PC-3 (cell line): ENCODE measurements around the gene CSF1. TPM values are rescaled to one million over a fixed set of nuclear protein-coding genes. Genes with fewer than 3 reads are reported as not detected.
A peak's percentile ranks its signal among the peaks of the same experiment; 100 is the strongest.

Experiments
- ATAC-seq: fragments of 200-7000 bp; cut with Tn5 transposase; 2 replicates; pipeline ENCODE4 v1.9.1; 2020; ENCODE audit warnings: mild to moderate bottlenecking, moderate library complexity
- BruUV-seq: library from RNA; stranded (reverse); fragments of 400-500 nt; replicated peaks from 2 replicates; lab custom pipeline; 2021; lab: Mats Ljungman, UMichigan
- CTCF ChIA-PET: fragments of 300-600 bp; sonication (Branson Sonifier 250); formaldehyde crosslinking; loops from one replicate; lab custom pipeline; 2022; ENCODE audit warnings: antibody characterized with exemption; lab: Charles Lee
- POLR2A ChIA-PET: fragments of 300-600 bp; sonication (Branson Sonifier 250); formaldehyde crosslinking; loops from one replicate; lab custom pipeline; 2022; ENCODE audit warnings: antibody characterized with exemption; ENCODE audit not compliant: unreplicated experiment; lab: Charles Lee
- DNase-seq: peaks from one replicate; pipeline ENCODE4 v3.0.0-alpha.2; 2015
- H2AFZ ChIP-seq: fragments of 300-600 bp; sonication (generic); 2 replicates; pipeline ENCODE4 v1.6.0; 2016; ENCODE audit warnings: antibody characterized with exemption, low read length
- H3F3A ChIP-seq: fragments of 300-600 bp; sonication (generic); one replicate; pipeline ENCODE4 v1.6.0; 2017; ENCODE audit warnings: antibody characterized with exemption, low read length, control low read depth, mild to moderate bottlenecking; ENCODE audit not compliant: unreplicated experiment
- H3K27ac ChIP-seq: fragments of 300-600 bp; sonication (generic); 2 replicates; pipeline ENCODE4 v1.5.1; 2016; ENCODE audit warnings: mild to moderate bottlenecking, low read length
- H3K27me3 ChIP-seq: fragments of 300-600 bp; sonication (generic); 2 replicates; pipeline ENCODE4 v1.6.1; 2016; ENCODE audit warnings: low read length, mixed read lengths
- H3K36me3 ChIP-seq: fragments of 300-600 bp; sonication (generic); 2 replicates; pipeline ENCODE4 v1.6.1; 2016; ENCODE audit warnings: low read depth, mixed run types, low read length, mixed read lengths
- H3K4me1 ChIP-seq: fragments of 300-600 bp; sonication (generic); 2 replicates; pipeline ENCODE4 v1.5.1; 2016; ENCODE audit warnings: low read length; ENCODE audit not compliant: insufficient read depth
- H3K4me2 ChIP-seq: fragments of 300-600 bp; sonication (generic); 2 replicates; pipeline ENCODE4 v1.6.0; 2016; ENCODE audit warnings: low read length
- H3K4me3 ChIP-seq: fragments of 300-600 bp; sonication (generic); 2 replicates; pipeline ENCODE4 v1.5.1; 2016; ENCODE audit warnings: mild to moderate bottlenecking, low read length, mixed read lengths
- H3K79me2 ChIP-seq: fragments of 300-600 bp; sonication (generic); 2 replicates; pipeline ENCODE4 v1.6.1; 2017; ENCODE audit warnings: low read length, mixed read lengths
- H3K9ac ChIP-seq: fragments of 300-600 bp; sonication (generic); 2 replicates; pipeline ENCODE4 v1.6.0; 2016; ENCODE audit warnings: mild to moderate bottlenecking, low read length
- H3K9me2 ChIP-seq: fragments of 300-600 bp; sonication (generic); replicated peaks from 2 replicates; pipeline ENCODE4 v1.6.1; 2016; ENCODE audit warnings: mixed run types, low read length, mixed read lengths
- H3K9me3 ChIP-seq: fragments of 300-600 bp; sonication (generic); 2 replicates; pipeline ENCODE4 v1.6.1; 2016; ENCODE audit warnings: low read length, mixed read lengths
- H4K20me1 ChIP-seq: fragments of 300-600 bp; sonication (generic); 2 replicates; pipeline ENCODE4 v1.6.1; 2016; ENCODE audit warnings: low read length, mixed read lengths
- CTCF ChIP-seq: fragments of 300-600 bp; sonication (generic); conservative IDR thresholded peaks from 2 replicates; pipeline ENCODE4 v1.5.1; 2017; ENCODE audit warnings: antibody characterized with exemption, low read depth, mild to moderate bottlenecking, low read length
- EZH2 ChIP-seq: fragments of 300-600 bp; sonication (generic); IDR thresholded peaks from one replicate; pipeline ENCODE4 v1.6.1; 2017; ENCODE audit warnings: antibody characterized with exemption, mild to moderate bottlenecking, low read length; ENCODE audit not compliant: unreplicated experiment
- intact Hi-C: fragments of 100-400 bp; cut with micrococcal nuclease; formaldehyde crosslinking; loops from 2 replicates; pipeline ENCODE4 v1.9.0; 2023
- total RNA-seq: library from RNA; depleted of rRNA; stranded (reverse); fragments of >200 nt; gene quantifications from 2 replicates; pipeline ENCODE4 v1.2.3, GENCODE V29; 2014

The CSF1 gene
- total RNA-seq, 1 experiment from 2014 or later: 2.0 TPM

- POLR2A ChIA-PET: no interaction called here
- CTCF ChIA-PET: no interaction called here
Observed at GRCh38 chr1:109977225-109977624, 66.6 kb downstream of the CSF1 start.

DNA sequence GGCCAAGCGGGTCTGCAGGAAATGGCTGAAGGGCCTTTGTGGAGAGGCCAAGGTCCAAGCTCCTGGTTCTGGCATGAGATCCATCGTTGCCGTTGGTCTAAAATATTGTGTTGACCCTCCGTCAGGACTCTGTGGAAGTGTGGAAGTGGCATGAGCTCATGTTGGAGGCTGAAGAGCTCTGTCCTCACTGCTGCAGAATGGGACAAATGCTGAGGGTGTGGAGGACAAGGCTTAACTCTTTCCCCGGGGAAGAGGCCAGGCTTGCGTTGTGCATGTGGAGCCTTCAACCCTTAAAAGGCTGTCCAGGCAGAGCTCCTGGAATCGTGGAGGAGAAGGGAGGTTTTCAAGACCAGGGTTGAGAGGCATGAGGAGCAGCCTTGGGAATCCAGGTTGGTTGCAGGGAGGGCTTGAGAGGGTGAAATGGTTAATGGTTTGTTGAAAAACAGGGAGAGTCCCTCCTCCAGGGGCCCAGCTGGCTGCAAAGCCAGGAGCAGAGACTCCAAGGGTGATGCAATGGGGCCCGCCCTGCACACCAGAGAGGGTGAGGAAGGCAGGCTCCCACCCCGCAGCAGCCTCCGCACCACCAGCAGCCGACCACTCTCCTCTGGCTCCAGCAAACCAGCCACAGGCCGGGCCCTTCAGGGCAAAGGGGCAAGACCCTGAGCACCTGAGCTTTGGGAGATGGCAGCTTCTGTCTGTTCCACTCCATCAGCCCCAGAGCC, 67.2 kb downstream of the CSF1 start:
- Histone ChIP-seq H2AFZ (no peak overlapping the region), H3K36me3 (no peaks in the 10 kb centered on the region), H3K9me3 (no peaks in the 10 kb centered on the region), H3K79me2 (no peaks in the 10 kb centered on the region), H3K27me3 (no peaks in the 10 kb centered on the region), H3K9ac (no peak overlapping the region), H3K9me2 (no peaks in the 10 kb centered on the region), H3K4me1 (peaks cover 42% of the 10 kb centered on the region), H4K20me1 (no peaks in the 10 kb centered on the region), H3K27ac (no peak overlapping the region), H3F3A (no peaks in the 10 kb centered on the region), H3K4me3 (no peak overlapping the region), H3K4me2 (no peak overlapping the region)
- no peak for TF ChIP-seq EZH2
- DNase-seq (no peak), ATAC-seq (no peak)
- intact Hi-C loops: no loop called here
- no TSS peak for BruUV-seq
- POLR2A ChIA-PET: interaction anchor here (0.6 kb wide), 1 partner anchor 323 kb away, joined by 3 read pairs; no protein-coding TSS in a partner anchor
- CTCF ChIA-PET: no interaction called here

More at GRCh38 chr1:109977225-109977624, 66.6 kb downstream of the CSF1 start:
- Histone ChIP-seq H3K4me3 (no peak overlapping the region), H3K4me2 (no peak overlapping the region), H4K20me1 (no peaks in the 10 kb centered on the region), H3K9ac (no peak overlapping the region), H3F3A (no peaks in the 10 kb centered on the region), H3K36me3 (no peaks in the 10 kb centered on the region), H2AFZ (no peak overlapping the region), H3K9me3 (no peaks in the 10 kb centered on the region), H3K79me2 (no peaks in the 10 kb centered on the region), H3K9me2 (no peaks in the 10 kb centered on the region), H3K27ac (no peak overlapping the region), H3K4me1 (peaks cover 42% of the 10 kb centered on the region), H3K27me3 (no peaks in the 10 kb centered on the region)
- BruUV-seq: no TSS peak
- intact Hi-C loops: no loop called here
- no peak for TF ChIP-seq CTCF
- TF ChIP-seq EZH2: no peak
- DNase-seq (no peak), ATAC-seq (no peak)

- intact Hi-C loops: no loop called here
- ChIA-PET CTCF (interaction anchor here (0.6 to 1.3 kb wide), 2 partner anchors 202 to 339 kb away, joined by 3 read pairs; no protein-coding TSS in a partner anchor), POLR2A (interaction anchor here (0.6 kb wide), 1 partner anchor 41 kb away, joined by 3 read pairs; no protein-coding TSS in a partner anchor)
- no peaks in the 10 kb centered on the region for H3K36me3 ChIP-seq
- no peaks in the 10 kb centered on the region for H3F3A ChIP-seq
- H3K9ac ChIP-seq: no peak overlapping the region
- DNase-seq: no peak
- H3K4me2 ChIP-seq: 0 out of 2 replicates have a peak overlapping the region, but pooled peaks have one; percentile 51
- H3K27ac ChIP-seq: peak overlapping the region; percentile 28; the same call in 1 of the 2 replicates
- no peak for ATAC-seq
- H2AFZ ChIP-seq: no peak overlapping the region
- no peaks in the 10 kb centered on the region for H3K79me2 ChIP-seq
- H3K9me3 ChIP-seq: no peaks in the 10 kb centered on the region
- no peaks in the 10 kb centered on the region for H3K27me3 ChIP-seq
- no peak overlapping the region for H3K4me3 ChIP-seq
- no peak for TF ChIP-seq CTCF
- BruUV-seq: no TSS peak
- no peaks in the 10 kb centered on the region for H3K9me2 ChIP-seq
- no peaks in the 10 kb centered on the region for H4K20me1 ChIP-seq
- H3K4me1 ChIP-seq: peaks cover 50% of the 10 kb centered on the region
Observed at GRCh38 chr1:109978761-109979488, 68.3 kb downstream of the CSF1 start.
